HepG2 (cell line): ENCODE results near the gene MYO1B. TPM values are rescaled to one million over a fixed set of nuclear protein-coding genes. Genes with fewer than 3 reads are reported as not detected.

Source experiments
- FOSL2 ChIP-seq: sonication (generic); formaldehyde crosslinking; IDR thresholded peaks from 2 replicates; pipeline ENCODE4 v1.4.0; 2020; ENCODE audit warnings: missing genetic modification reagents
- KAT8 ChIP-seq: IDR thresholded peaks from 2 replicates; pipeline ENCODE4 v1.6.1; 2016; ENCODE audit warnings: missing genetic modification reagents, missing compliant biosample characterization
- RERE ChIP-seq: IDR thresholded peaks from 2 replicates; pipeline ENCODE4 v1.6.1; 2016; ENCODE audit warnings: low read depth, missing genetic modification reagents, missing compliant biosample characterization
- ZBTB33 ChIP-seq: sonication (generic); formaldehyde crosslinking; IDR thresholded peaks from 2 replicates; pipeline ENCODE4 v1.4.0; 2020; ENCODE audit warnings: missing genetic modification reagents
- ZNF460 ChIP-seq: sonication (generic); formaldehyde crosslinking; IDR thresholded peaks from 2 replicates; pipeline ENCODE4 v1.5.1; 2020; ENCODE audit warnings: missing genetic modification reagents, mild to moderate bottlenecking, borderline replicate concordance
- ZNF484 ChIP-seq: sonication (generic); formaldehyde crosslinking; IDR thresholded peaks from 2 replicates; pipeline ENCODE4 v1.5.1; 2020; ENCODE audit warnings: mild to moderate bottlenecking, low read depth, missing genetic modification reagents, borderline replicate concordance
- ZNF569 ChIP-seq: sonication (generic); formaldehyde crosslinking; IDR thresholded peaks from 2 replicates; pipeline ENCODE4 v1.5.0; 2020; ENCODE audit warnings: mild to moderate bottlenecking, missing genetic modification reagents, moderate library complexity, borderline replicate concordance
- polyA plus RNA-seq, 8 experiments: library from polyadenylated mRNA; depleted of rRNA in 3 of 8; stranded (reverse) in 7 of 8; unstranded in 1 of 8; fragments of >200 nt; fragmentation: Illumina TruSeq in 4 of 8; extraction: Trizol in 4 of 8; gene quantifications; 2 replicates each; pipeline versions ENCODE4 v1.2.1 to v1.2.3, GENCODE V29; 2011 to 2016; ENCODE audit warnings: low read depth in 4 of 8, missing spikeins in 1 of 8, mixed read lengths in 1 of 8; ENCODE audit not compliant: insufficient read depth in 1 of 8
- total RNA-seq, 5 experiments: library from RNA; depleted of rRNA; stranded (reverse); fragments of >200 nt; fragmentation: Illumina TruSeq; extraction: Trizol; gene quantifications; 2 replicates each; pipeline ENCODE4 v1.2.3, GENCODE V29; 2016; ENCODE audit warnings: low read depth in 1 of 5
- TF ChIP-seq, protein P1 (sequence below): sonication (generic); formaldehyde crosslinking; IDR thresholded peaks from 2 replicates; pipeline ENCODE4 v1.4.0; 2020; ENCODE audit warnings: missing genetic modification reagents, mild to moderate bottlenecking, borderline replicate concordance

MYO1B gene
- total and polyA plus RNA-seq, 2 of the 13 experiments (the other 11 are each of a cell fraction or from before 2014, with no cell fraction given) = 36.9 to 89.8 TPM

DNA sequence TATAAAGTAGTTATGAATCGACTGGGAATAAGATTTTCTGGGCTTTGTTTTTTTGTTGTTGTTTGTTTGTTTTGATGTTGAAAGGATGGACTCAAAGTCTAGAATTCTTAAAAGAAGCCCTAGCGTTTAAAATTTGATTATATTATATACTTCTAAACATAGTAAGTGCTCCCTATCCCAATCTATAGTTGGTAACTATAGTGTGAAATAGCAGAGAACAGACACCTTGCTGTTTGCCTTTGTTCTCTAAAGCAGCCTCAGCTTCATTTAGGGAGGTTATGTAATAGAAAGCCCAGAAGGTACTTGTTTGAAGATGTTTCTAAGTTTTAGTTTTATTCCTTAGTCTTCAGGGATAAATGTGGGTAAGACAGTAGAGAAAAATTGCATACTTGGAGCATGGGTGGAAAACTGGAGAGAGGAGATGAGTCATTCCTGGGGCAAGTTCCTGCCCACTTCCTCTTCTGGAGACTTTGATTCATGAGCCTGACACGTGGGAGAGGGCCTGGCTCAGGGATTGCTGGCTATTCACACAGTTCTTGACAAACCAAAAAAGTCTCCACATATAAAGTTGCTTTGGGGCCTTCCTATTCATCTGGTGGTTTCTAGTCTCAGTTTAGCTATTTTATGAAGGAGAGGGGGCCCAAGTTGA, 131.9 kb downstream of the MYO1B start (continued):
- no peak for TF ChIP-seq RERE (CRISPR knock-in tag)
- TF ChIP-seq ZNF569 (CRISPR knock-in tag) = no peak
- TF ChIP-seq ZNF460 (CRISPR knock-in tag) = no peak
- no peak for TF ChIP-seq ZNF484 (CRISPR knock-in tag)
- peak; percentile 63 for TF ChIP-seq KAT8
- no peak for TF ChIP-seq ZBTB33 (CRISPR knock-in tag)
- TF ChIP-seq, protein P1, sequence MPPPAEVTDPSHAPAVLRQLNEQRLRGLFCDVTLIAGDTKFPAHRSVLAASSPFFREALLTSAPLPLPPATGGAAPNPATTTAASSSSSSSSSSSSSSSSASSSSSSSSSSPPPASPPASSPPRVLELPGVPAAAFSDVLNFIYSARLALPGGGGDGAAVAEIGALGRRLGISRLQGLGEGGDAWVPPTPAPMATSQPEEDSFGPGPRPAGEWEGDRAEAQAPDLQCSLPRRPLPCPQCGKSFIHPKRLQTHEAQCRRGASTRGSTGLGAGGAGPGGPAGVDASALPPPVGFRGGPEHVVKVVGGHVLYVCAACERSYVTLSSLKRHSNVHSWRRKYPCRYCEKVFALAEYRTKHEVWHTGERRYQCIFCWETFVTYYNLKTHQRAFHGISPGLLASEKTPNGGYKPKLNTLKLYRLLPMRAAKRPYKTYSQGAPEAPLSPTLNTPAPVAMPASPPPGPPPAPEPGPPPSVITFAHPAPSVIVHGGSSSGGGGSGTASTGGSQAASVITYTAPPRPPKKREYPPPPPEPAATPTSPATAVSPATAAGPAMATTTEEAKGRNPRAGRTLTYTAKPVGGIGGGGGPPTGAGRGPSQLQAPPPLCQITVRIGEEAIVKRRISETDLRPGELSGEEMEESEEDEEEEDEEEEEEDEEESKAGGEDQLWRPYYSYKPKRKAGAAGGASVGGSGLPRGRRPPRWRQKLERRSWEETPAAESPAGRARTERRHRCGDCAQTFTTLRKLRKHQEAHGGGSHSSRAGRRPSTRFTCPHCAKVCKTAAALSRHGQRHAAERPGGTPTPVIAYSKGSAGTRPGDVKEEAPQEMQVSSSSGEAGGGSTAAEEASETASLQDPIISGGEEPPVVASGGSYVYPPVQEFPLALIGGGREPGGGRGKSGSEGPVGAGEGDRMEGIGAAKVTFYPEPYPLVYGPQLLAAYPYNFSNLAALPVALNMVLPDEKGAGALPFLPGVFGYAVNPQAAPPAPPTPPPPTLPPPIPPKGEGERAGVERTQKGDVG (CRISPR knock-in tag) = no peak
- TF ChIP-seq FOSL2 (CRISPR knock-in tag) = peak; percentile 99
